Panc1 (cell line): ENCODE data around the gene ZNF879. TPM values are rescaled to one million over a fixed set of nuclear protein-coding genes. Genes with fewer than 3 reads are reported as not detected.

Experiments
- ATAC-seq: fragments of 200-7000 bp; cut with Tn5 transposase; 2 replicates; pipeline ENCODE4 v1.9.1; 2020; ENCODE audit warnings: mild to moderate bottlenecking, moderate library complexity
- BruUV-seq: library from RNA; stranded (reverse); fragments of 400-500 nt; replicated peaks from 2 replicates; lab custom pipeline; 2021; lab: Mats Ljungman, UMichigan
- CTCF ChIA-PET: fragments of 300-600 bp; sonication (Branson Sonifier 250); formaldehyde crosslinking; loops from one replicate; lab custom pipeline; 2022; ENCODE audit warnings: antibody characterized with exemption; lab: Charles Lee
- POLR2A ChIA-PET: fragments of 300-600 bp; sonication (Branson Sonifier 250); formaldehyde crosslinking; loops from one replicate; lab custom pipeline; 2022; ENCODE audit warnings: antibody characterized with exemption; lab: Charles Lee
- DNase-seq: peaks from one replicate; pipeline ENCODE4 v3.0.0-alpha.2; 2010; ENCODE audit warnings: low read depth, low spot score
- H3K27ac ChIP-seq: 2 replicates; pipeline ENCODE4 v1.5.1; 2011; ENCODE audit warnings: mild to moderate bottlenecking, low read length, inconsistent platforms
- H3K27me3 ChIP-seq: fragments of 200-500 bp; sonication (Bioruptor generic); 2 replicates; pipeline ENCODE4 v1.6.0; 2014; ENCODE audit warnings: low read length, inconsistent platforms; ENCODE audit not compliant: control insufficient read depth, insufficient read depth
- H3K36me3 ChIP-seq: fragments of 200-500 bp; sonication (Bioruptor generic); 2 replicates; pipeline ENCODE4 v1.5.1; 2014; ENCODE audit warnings: inconsistent platforms, mild to moderate bottlenecking, low read length, moderate library complexity; ENCODE audit not compliant: control insufficient read depth, insufficient read depth
- H3K4me1 ChIP-seq: 2 replicates; pipeline ENCODE4 v1.5.1; 2011; ENCODE audit warnings: inconsistent platforms, mild to moderate bottlenecking, low read length, moderate library complexity; ENCODE audit not compliant: control insufficient read depth, insufficient read depth
- H3K4me3 ChIP-seq, 2 experiments: 2 replicates each; pipeline ENCODE4 v1.5.1; 2011 to 2012; ENCODE audit warnings: low read depth in 2 of 2, low read length in 2 of 2, mild to moderate bottlenecking in 2 of 2, inconsistent platforms in 1 of 2, moderate library complexity in 1 of 2
- H3K9me3 ChIP-seq: fragments of 200-500 bp; sonication (Bioruptor generic); 2 replicates; pipeline ENCODE4 v1.5.1; 2014; ENCODE audit warnings: low read depth, mild to moderate bottlenecking, inconsistent platforms, low read length, moderate library complexity; ENCODE audit not compliant: control insufficient read depth, insufficient read depth
- CTCF ChIP-seq: fragments of 450-650 bp; IDR thresholded peaks from 2 replicates; pipeline ENCODE4 v1.5.1; 2017; ENCODE audit warnings: mild to moderate bottlenecking
- POLR2AphosphoS5 ChIP-seq: IDR thresholded peaks from 2 replicates; pipeline ENCODE4 v1.6.1; 2012; ENCODE audit warnings: mild to moderate bottlenecking, low read depth, low read length, moderate library complexity
- SIN3A ChIP-seq: IDR thresholded peaks from 2 replicates; pipeline ENCODE4 v1.6.1; 2012; ENCODE audit warnings: low read depth, mild to moderate bottlenecking, low read length, moderate library complexity, borderline replicate concordance; ENCODE audit not compliant: insufficient read depth
- TCF7L2 ChIP-seq: IDR thresholded peaks from 2 replicates; pipeline ENCODE4 v1.6.1; 2011; ENCODE audit warnings: mild to moderate bottlenecking, low read depth, low read length, inconsistent platforms
- in situ Hi-C: cut with HindIII; loops from 2 replicates; pipeline ENCODE4 v1.10.0; 2016; ENCODE audit warnings: low sequenced_read_pairs, low pct_unique_long_range_greater_than_20kb
- intact Hi-C: fragments of 100-400 bp; cut with micrococcal nuclease; formaldehyde crosslinking; loops from one replicate; pipeline ENCODE4 v1.10.0; 2022; ENCODE audit not compliant: unreplicated experiment
- total RNA-seq: library from RNA; stranded (reverse); gene quantifications from one replicate; pipeline ENCODE4 v1.2.1, GENCODE V29; 2021; ENCODE audit not compliant: unreplicated experiment
- TF ChIP-seq, protein P1 (sequence below), 2 experiments: IDR thresholded peaks; 2 replicates each; pipeline ENCODE4 v1.6.1; 2011 to 2012; ENCODE audit warnings: low read depth in 2 of 2, control low read depth in 1 of 2, low read length in 1 of 2, mild to moderate bottlenecking in 1 of 2, moderate library complexity in 1 of 2; ENCODE audit not compliant: insufficient read depth in 1 of 2

Gene ZNF879
- total RNA-seq, 1 experiment from 2014 or later = 5.9 TPM

DNA sequence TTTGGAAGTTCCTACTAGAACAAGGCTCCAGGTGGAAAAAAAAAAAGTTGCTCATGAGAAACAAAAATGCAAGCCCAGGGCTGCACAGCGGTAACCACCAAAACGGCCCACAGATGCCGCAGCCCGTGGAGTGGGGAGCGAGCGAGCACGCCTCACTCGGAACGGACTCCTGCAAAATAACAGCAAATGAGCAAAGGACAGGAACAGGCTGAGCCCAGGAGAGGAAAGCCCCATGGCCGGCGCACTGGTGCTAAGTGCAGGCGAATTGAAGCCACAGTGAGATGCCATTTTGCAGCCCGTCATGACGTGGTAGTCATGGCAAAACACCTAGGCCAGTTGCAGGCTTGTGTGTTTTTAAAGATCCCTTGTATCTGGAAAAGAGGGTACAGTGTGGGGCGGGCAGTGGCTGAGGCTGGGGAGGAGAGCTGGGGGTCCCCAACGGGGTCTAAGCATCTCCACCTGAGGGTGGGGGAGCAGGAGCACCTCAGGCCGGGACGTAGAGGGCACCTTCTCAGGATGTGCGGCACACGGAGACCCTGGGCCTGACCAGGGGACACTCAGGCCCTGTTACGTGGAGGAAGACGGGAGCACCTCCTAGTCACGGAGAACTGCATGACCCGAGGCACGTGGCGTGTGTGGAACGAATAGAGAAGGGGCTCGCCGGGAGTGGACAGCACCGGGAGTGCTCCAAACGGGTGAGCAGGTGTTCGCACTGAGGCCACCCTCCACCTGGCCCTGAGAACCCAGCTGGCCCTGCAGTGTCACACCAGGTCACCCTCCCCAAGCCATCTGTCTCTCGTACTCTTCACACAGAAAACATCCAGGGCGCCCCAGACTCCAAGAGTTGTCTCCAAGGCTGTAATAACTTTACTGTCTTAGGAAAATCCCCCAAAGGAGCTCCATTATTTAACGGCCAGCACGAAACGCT lies 39.2 kb upstream of the ZNF879 start:
- Histone ChIP-seq H3K36me3 (no peaks in the 10 kb centered on the region), H3K4me3 (no peak overlapping the region), H3K4me1 (no peaks in the 10 kb centered on the region), H3K27me3 (no peaks in the 10 kb centered on the region), H3K9me3 (no peaks in the 10 kb centered on the region), H3K27ac (no peak overlapping the region)
- no TSS peak for BruUV-seq
- CTCF ChIA-PET = no interaction called here
- intact Hi-C loops = no loop called here
- no peak for ATAC-seq
- TF ChIP-seq CTCF = no peak
- no peak for TF ChIP-seq SIN3A
- TF ChIP-seq, protein P1, sequence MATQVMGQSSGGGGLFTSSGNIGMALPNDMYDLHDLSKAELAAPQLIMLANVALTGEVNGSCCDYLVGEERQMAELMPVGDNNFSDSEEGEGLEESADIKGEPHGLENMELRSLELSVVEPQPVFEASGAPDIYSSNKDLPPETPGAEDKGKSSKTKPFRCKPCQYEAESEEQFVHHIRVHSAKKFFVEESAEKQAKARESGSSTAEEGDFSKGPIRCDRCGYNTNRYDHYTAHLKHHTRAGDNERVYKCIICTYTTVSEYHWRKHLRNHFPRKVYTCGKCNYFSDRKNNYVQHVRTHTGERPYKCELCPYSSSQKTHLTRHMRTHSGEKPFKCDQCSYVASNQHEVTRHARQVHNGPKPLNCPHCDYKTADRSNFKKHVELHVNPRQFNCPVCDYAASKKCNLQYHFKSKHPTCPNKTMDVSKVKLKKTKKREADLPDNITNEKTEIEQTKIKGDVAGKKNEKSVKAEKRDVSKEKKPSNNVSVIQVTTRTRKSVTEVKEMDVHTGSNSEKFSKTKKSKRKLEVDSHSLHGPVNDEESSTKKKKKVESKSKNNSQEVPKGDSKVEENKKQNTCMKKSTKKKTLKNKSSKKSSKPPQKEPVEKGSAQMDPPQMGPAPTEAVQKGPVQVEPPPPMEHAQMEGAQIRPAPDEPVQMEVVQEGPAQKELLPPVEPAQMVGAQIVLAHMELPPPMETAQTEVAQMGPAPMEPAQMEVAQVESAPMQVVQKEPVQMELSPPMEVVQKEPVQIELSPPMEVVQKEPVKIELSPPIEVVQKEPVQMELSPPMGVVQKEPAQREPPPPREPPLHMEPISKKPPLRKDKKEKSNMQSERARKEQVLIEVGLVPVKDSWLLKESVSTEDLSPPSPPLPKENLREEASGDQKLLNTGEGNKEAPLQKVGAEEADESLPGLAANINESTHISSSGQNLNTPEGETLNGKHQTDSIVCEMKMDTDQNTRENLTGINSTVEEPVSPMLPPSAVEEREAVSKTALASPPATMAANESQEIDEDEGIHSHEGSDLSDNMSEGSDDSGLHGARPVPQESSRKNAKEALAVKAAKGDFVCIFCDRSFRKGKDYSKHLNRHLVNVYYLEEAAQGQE (IDR thresholded peaks at IDR 0.05; ENCODE audit: insufficient read depth in 1 of 2, low read depth in 2 of 2, low read length in 1 of 2) = no peak
- TF ChIP-seq POLR2AphosphoS5 = no peak
- TF ChIP-seq TCF7L2 = no peak
- in situ Hi-C loops = no loop called here
- DNase-seq = no peak
- POLR2A ChIA-PET = interaction anchor here (0.7 kb wide), 1 partner anchor 18 kb away, joined by 6 read pairs; no protein-coding TSS in a partner anchor

GRCh38 chr5:178986326-178986960 lies 37.2 kb upstream of the ZNF879 start:
- H3K4me3 ChIP-seq = no peak overlapping the region
- TF ChIP-seq CTCF (no peak), TCF7L2 (no peak), SIN3A (no peak)
- TF ChIP-seq, protein P1 (IDR thresholded peaks at IDR 0.05; ENCODE audit: insufficient read depth in 1 of 2, low read depth in 2 of 2, low read length in 1 of 2) = no peak
- ChIA-PET CTCF (no interaction called here), POLR2A (no interaction called here)
- no peaks in the 10 kb centered on the region for H3K36me3 ChIP-seq
- intact Hi-C loops = no loop called here
- H3K9me3 ChIP-seq = no peaks in the 10 kb centered on the region
- no peak for DNase-seq
- H3K27me3 ChIP-seq = no peaks in the 10 kb centered on the region
- BruUV-seq = no TSS peak
- no peaks in the 10 kb centered on the region for H3K4me1 ChIP-seq
- no peak overlapping the region for H3K27ac ChIP-seq
- ATAC-seq = no peak
- in situ Hi-C loops = no loop called here
